Mesenteric fat pad (tissue), 1 donor: ENCODE measurements around the gene SLCO1B1. TPM values are rescaled to one million over a fixed set of nuclear protein-coding genes. Genes with fewer than 3 reads are reported as not detected.
"Not testable (repeated sequence)": the region's sequence is repeated elsewhere in the genome, so short reads cannot be mapped to it uniquely, and the experiment has no call there.

ENCODE experiments used
- DNase-seq: peaks from one replicate; pipeline ENCODE4 v3.0.0-alpha.2; 2020; ENCODE audit warnings: low spot score
- long read RNA-seq: library from polyadenylated mRNA; unstranded; transcript quantifications from one replicate; pipeline ENCODE4 v2.0.0, GENCODE V29; 2020
- total RNA-seq: library from RNA; stranded (reverse); fragmentation: NEBNext Ultra II Directional; extraction: Animal tissue kit (Norgen Biotek cat#: 25700); gene quantifications from one replicate; pipeline ENCODE4 v1.2.1, GENCODE V29; 2021
- donor health status: DM: yes; HTN: yes; CAD: no.

The SLCO1B1 gene
- not detected for total RNA-seq
- long read RNA-seq: 0 reads

GRCh38 chr12:21130998-21131397 is at the start of gene SLCO1B1:
SLCO1B1 (plus strand) TSS chr12:21131194; CDS start chr12:21141575, 10,381 bp downstream.
- DNase-seq: no peak

DNA sequence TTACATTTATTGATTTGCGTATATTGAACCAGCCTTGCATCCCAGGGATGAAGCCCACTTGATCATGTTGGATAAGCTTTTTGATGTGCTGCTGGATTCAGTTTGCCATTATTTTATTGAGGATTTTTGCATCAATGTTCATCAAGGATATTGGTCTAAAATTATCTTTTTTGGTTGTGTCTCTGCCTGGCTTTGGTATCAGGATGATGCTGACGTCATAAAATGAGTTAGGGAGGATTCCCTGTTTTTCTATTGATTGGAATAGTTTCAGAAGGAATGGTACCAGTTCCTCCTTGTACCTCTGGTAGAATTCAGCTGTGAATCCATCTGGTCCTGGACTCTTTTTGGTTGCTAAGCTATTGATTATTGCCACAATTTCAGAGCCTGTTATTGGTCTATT is 46.2 kb upstream of the SLCO1B1 start:
- DNase-seq: not testable (repeated sequence)

DNA sequence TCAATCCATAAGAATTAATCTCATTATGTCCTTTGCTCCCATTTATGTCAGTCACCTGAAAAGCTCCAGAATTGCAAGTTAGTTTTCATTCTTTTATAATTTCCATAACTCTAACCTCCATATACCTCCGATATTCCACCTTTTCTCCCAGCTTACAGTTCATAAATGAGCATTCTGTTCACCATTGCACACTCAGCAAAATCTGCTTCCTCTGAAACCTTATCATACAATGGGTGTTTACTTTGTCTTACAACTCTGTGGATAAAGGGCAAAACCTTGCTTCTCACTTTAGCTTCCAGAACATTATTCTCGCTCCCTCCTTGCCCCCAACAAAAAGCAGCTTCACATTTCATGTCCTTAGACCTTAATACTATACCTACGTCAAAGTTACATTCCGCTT is 19.3 kb upstream of the SLCO1B1 start:
- DNase-seq: no peak

GRCh38 chr12:21113266-21113665 is 17.7 kb upstream of the SLCO1B1 start:
- DNase-seq: no peak

DNA sequence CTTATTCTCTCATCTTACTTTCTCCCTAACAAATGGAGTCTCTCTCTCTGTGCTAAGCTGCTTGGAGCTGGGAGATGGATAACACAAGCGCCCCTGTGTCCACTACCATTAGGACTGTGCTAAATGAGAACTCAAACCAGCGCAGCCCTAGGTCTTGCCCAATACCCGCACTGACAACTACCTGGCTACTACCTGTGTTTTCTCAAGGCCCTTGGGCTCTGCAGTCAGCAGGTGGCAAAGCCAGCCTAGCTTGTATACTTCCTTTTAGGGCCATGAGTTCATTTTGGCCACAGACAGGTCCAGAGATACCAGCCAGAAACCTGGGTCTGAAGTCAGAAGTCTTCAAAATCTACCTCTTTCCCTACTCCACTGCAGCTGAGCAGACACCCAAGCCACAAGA is 13.0 kb upstream of the SLCO1B1 start:
- no peak for DNase-seq

- no peak for DNase-seq
Measured at GRCh38 chr12:21118760-21119159, 12.2 kb upstream of the SLCO1B1 start.

- no peak for DNase-seq
Measured at GRCh38 chr12:21129351-21129750, 1.6 kb upstream of the SLCO1B1 start.

- DNase-seq: no peak
Measured at GRCh38 chr12:21129906-21130305, 1.1 kb upstream of the SLCO1B1 start.

DNA sequence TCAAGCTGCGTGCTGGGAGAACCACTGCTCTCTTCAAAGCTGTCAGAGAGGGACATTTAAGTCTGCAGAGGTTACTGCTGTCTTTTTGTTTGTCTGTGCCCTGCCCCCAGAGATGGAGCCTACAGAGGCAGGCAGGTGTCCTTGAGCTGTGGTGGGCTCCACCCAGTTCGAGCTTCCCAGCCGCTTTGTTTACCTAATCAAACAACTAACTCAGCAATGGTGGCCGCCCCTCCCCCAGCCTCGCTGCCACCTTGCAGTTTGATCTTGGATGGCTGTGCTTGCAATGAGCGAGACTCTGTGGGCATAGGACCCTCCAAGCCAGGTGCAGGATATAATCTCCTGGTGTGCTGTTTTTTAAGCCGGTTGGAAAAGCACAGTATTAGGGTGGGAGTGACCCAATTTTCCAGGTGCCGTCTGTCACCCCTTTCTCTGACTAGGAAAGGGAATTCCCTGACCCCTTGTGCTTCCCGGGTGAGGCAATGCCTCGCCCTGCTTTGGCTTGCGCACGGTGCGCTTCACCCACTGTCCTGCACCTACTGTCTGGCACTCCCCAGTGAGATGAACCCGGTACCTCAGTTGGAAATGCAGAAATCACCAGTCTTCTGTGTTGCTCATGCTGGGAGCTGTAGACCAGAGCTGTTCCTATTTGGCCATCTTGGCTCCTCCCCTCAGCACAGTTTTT is 6.5 kb downstream of the SLCO1B1 start:
- DNase-seq: not testable (repeated sequence)

DNA sequence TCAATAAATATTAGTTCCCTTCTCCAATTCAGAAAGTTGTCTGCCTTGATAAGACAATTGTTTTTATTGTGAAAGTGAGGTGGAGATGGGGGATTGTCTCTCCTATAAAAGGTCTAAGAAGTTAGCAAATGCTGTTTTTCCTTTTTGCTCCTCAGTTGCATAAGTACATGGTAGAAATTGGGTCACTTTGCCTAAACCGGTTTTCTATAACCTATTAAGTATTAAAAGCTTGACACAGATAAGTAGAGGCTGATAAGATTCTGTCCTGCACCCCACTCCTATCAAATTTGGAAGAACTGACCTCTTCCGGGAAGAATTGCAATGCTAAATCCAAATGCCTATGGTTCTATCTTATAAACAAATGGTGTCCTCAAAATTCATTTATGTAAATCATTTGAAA is 7.0 kb downstream of the SLCO1B1 start:
- no peak for DNase-seq

DNA sequence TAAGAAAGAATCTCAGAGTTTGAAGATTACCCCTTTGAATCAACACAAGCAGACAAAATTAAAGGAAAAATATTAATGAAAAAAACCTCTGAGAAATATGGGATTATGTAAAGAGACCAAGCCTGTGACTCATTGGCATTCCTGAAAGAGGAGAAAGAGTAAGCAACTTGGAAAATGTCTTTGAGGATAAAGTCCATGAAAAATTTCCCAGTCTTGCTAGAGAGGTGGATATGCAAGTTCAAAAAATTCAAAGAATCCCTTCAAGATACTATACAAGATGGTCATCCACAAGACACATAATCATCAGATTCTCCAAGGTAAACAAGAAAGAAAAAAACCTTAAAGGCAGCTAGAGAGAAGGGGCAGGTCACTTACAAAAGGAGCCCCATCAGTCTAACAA is 13.3 kb downstream of the SLCO1B1 start:
- DNase-seq: no peak

DNA sequence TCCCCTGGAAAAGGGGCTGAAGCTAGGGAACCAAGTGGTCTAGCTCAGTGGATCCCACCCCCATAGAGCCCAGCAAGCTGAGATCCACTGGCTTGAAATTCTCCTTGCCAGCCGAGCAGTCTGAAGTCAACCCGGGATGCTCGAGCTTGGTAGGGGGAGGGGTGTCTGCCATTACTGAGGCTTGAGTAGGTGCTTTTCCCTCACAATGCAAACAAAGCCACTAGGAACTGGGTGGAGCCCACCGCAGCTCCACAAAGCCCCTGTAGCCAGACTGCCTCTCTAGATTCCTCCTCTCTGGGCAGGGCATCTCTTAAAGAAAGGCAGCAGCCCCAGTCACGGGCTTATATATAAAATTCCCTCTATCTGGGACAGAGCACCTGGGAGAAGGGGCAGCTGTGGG is 18.9 kb downstream of the SLCO1B1 start:
- not testable (repeated sequence) for DNase-seq

DNA sequence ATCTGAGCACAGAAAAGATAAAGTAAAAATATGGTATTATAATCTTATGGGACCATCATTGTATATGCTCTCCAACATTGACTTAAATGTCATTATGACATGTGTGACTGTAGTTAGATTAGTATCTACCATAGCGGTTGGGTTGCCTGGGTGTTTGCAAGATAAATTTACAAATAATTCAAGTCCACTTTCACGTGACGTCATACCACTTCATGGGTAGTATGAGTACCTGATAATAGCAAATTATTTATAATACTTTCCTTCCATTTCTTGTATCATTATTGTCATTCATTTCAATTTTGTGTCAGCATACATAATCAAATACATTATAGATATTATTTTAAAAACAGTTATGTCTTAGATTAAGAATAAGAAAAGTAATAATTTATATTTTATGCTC is 20.2 kb downstream of the SLCO1B1 start:
- DNase-seq: no peak

DNA sequence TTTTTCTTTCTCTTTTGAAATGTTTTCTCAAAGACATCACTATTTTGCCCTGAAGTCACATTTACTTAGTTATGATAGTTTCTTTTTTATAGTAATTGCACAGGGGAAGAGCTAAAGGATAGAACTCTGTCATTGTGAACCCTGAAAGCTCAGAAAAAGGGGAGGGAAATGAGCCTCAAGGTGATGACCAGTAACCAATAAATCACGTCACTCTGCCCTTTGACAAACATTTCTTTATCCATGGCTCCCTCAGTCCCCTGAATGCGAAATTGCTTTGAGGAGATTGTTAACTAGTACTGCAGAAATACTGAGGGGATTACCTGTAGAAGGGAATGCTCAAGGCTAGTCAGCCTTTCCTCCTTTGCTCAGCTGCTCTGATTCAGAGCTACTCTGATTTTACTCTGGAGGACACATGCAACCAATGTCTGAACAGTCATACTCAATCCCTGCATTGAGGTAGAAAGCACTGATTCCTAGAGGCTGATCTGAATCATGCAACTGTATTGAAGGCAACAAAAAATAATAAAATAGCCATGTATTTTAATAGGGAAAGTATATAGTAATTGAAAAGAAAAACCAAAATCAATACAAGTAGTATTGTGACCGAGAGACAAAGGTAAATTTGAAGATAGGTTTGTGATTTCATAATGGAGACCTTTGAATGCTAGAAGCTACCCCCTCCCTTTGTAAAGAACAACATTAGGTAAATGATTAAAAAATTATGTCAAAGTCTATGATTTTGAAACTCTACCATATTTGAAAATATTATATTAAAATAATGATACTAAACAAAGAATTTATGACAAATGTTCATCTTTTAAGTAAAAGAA is 24.7 kb downstream of the SLCO1B1 start:
- DNase-seq: no peak

GRCh38 chr12:21165048-21165447 is 34.1 kb downstream of the SLCO1B1 start:
- no peak for DNase-seq

DNA sequence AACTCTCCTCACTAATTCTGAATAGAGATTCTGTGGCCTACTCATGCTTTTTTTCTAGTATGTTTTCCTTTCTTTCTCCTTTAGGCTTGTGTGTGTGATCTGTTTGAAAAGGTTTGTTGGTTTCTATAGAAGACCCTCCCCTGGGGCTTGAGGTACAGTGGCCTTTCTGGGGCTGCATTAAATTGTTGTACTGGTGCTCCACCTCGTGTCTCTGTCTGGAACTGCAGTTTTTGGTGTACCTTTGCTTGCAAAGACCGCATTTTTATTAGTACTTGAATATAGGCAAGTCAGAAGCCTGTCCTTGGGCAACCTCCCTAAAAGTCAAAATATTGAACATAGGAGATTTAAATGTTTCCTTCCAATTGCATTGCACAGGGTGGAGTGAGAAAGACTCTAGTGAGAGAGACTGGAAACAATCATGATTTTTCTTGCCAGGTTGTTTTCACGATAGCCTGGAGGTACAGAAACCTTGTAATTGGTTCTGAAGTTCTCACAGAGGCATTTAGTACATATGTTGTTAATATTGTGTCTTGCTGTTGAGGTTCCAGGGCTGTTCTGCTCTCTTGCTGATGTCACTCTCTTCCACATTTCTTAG is 39.0 kb downstream of the SLCO1B1 start:
- no peak for DNase-seq

- DNase-seq: no peak
Measured at GRCh38 chr12:21172079-21172478, 41.1 kb downstream of the SLCO1B1 start.

- DNase-seq: no peak
Measured at GRCh38 chr12:21183721-21184275, 52.8 kb downstream of the SLCO1B1 start.

DNA sequence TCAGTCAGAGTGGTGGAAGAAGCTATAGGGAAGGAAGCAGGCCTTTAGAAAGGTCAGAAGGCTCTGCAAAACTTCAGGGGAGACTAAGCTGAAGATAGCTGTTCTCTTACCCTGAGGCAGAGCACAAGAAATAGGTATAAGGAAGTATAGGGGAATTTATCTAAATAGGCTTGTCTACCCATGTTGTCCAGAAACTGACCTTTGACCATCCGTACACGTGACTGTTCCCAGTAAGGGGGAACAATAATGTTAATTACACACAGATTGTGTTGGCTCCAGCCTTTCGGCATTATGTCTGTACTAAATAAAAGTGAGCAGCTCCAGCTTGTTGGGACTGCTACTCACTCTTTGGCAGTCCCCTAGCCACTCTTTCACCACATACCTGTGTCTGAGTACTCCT is 59.0 kb downstream of the SLCO1B1 start:
- no peak for DNase-seq

DNA sequence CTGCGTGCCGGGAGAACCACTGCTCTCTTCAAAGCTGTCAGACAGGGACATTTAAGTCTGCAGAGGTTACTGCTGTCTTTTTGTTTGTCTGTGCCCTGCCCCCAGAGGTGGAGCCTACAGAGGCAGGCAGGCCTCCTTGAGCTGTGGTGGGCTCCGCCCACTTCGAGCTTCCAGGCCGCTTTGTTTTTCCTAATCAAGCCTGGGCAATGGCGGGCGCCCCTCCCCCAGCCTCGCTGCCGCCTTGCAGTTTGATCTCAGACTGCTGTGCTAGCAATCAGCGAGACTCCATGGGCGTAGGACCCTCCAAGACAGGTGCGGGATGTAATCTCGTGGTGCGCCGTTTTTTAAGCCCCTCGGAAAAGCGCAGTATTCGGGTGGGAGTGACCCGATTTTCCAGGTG is 83.4 kb downstream of the SLCO1B1 start:
- not testable (repeated sequence) for DNase-seq

- DNase-seq: no peak
Measured at GRCh38 chr12:21219206-21219605, 88.2 kb downstream of the SLCO1B1 start.

DNA sequence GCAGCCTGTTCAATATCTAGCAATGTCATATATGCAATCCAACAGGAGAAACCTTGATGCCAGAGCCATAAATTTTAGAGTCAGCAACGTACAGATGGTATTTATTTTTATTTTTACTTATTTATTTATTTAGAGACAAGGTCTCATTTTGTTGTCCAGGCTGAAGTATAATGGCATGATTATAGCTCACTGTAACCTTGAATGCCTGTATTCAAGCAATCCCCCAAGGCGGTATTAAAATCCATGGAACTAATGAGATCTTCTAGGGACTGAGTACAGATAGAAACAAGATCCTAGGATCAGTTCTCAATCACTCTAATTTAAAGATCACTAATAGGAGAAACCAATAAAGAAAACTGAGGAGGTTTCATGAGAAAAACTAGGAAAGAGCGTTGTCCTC is 89.3 kb downstream of the SLCO1B1 start:
- no peak for DNase-seq
